CD4-positive, alpha-beta T cell treated with Interleukin-10 for 1 hour (primary cell): ENCODE measurements around the gene GRIK3.

ENCODE experiments used
- DNase-seq: peaks from one replicate; pipeline ENCODE4 v3.0.0-alpha.2; 2020

The GRIK3 gene

GRCh38 chr1:36871146-36871971 lies 163.0 kb downstream of the GRIK3 start:
- DNase-seq: no peak

- DNase-seq: no peak
These were observed 164.5 kb downstream of the GRIK3 start for GRCh38 chr1:36869826-36870225.

- no peak for DNase-seq
These were observed 165.3 kb downstream of the GRIK3 start for GRCh38 chr1:36869054-36869453.

- no peak for DNase-seq
These were observed 166.7 kb downstream of the GRIK3 start for GRCh38 chr1:36867575-36867974.

- no peak for DNase-seq
These were observed 168.0 kb downstream of the GRIK3 start for GRCh38 chr1:36866169-36866814.

- no peak for DNase-seq
These were observed 168.8 kb downstream of the GRIK3 start for GRCh38 chr1:36865602-36865900.

- DNase-seq: no peak
These were observed 169.3 kb downstream of the GRIK3 start for GRCh38 chr1:36864823-36865601.

GRCh38 chr1:36864182-36864822 lies 170.0 kb downstream of the GRIK3 start:
- no peak for DNase-seq

- no peak for DNase-seq
These were observed 170.8 kb downstream of the GRIK3 start for GRCh38 chr1:36863500-36863899.

GRCh38 chr1:36863061-36863460 lies 171.3 kb downstream of the GRIK3 start:
- DNase-seq: no peak

GRCh38 chr1:36861375-36861774 lies 172.9 kb downstream of the GRIK3 start:
- DNase-seq: no peak

GRCh38 chr1:36859926-36860325 lies 174.4 kb downstream of the GRIK3 start:
- no peak for DNase-seq

GRCh38 chr1:36858981-36859380 lies 175.3 kb downstream of the GRIK3 start:
- DNase-seq: no peak

- no peak for DNase-seq
These were observed 175.8 kb downstream of the GRIK3 start for GRCh38 chr1:36858553-36858952.

- no peak for DNase-seq
These were observed 176.6 kb downstream of the GRIK3 start for GRCh38 chr1:36857754-36858153.

- DNase-seq: no peak
These were observed 178.4 kb downstream of the GRIK3 start for GRCh38 chr1:36855699-36856494.

- no peak for DNase-seq
These were observed 180.7 kb downstream of the GRIK3 start for GRCh38 chr1:36853638-36854037.

- no peak for DNase-seq
These were observed 181.7 kb downstream of the GRIK3 start for GRCh38 chr1:36852586-36852985.

- DNase-seq: no peak
These were observed 182.7 kb downstream of the GRIK3 start for GRCh38 chr1:36851595-36851994.

- DNase-seq: no peak
These were observed 183.2 kb downstream of the GRIK3 start for GRCh38 chr1:36851087-36851486.

GRCh38 chr1:36849956-36850355 lies 184.4 kb downstream of the GRIK3 start:
- DNase-seq: no peak

GRCh38 chr1:36847761-36848160 lies 186.6 kb downstream of the GRIK3 start:
- no peak for DNase-seq

- no peak for DNase-seq
These were observed 187.1 kb downstream of the GRIK3 start for GRCh38 chr1:36847186-36847585.
